Endothelial cell of umbilical vein (primary cell): ENCODE results near the gene PLN. TPM values are rescaled to one million over a fixed set of nuclear protein-coding genes. Genes with fewer than 3 reads are reported as not detected.
A peak's percentile ranks its signal among the peaks of the same experiment; 100 is the strongest.

Experiments used
- BruUV-seq: library from RNA; stranded (reverse); fragments of 400-500 nt; replicated peaks from 2 replicates; lab custom pipeline; 2021; lab: Mats Ljungman, UMichigan
- CTCF ChIA-PET: fragments of 300-600, 350-600 bp; sonication (Branson Sonifier 250); formaldehyde crosslinking; loops from one replicate; lab custom pipeline; 2021; ENCODE audit warnings: antibody characterized with exemption, inconsistent platforms; lab: Charles Lee
- POLR2A ChIA-PET: fragments of 300-600, 350-600 bp; sonication (Branson Sonifier 250); formaldehyde crosslinking; loops from one replicate; lab custom pipeline; 2021; ENCODE audit warnings: antibody characterized with exemption, inconsistent platforms; lab: Charles Lee
- DNase-seq: peaks from one replicate; pipeline ENCODE4 v3.0.0-alpha.2; 2011; ENCODE audit warnings: low read depth, low spot score
- FAIRE-seq: peaks from 2 replicates; lab custom pipeline; 2011; peaks lifted over from hg19 to GRCh38; lab: Jason Lieb, UNC
- H2AFZ ChIP-seq: 2 replicates; pipeline ENCODE4 v1.6.0; 2012; ENCODE audit warnings: low read depth, low read length, control low read depth, inconsistent platforms
- H3K27ac ChIP-seq: 2 replicates; pipeline ENCODE4 v1.5.1; 2011; ENCODE audit warnings: low read depth, mild to moderate bottlenecking, control low read depth, low read length, moderate library complexity; ENCODE audit not compliant: insufficient read depth
- H3K27me3 ChIP-seq, 2 experiments: 2 replicates each; pipeline versions ENCODE4 v1.6.0 to v1.6.1; 2011; ENCODE audit warnings: low read length in 2 of 2, mixed read lengths in 1 of 2; ENCODE audit not compliant: control insufficient read depth in 2 of 2, insufficient read depth in 2 of 2
- H3K36me3 ChIP-seq, 2 experiments: 2 replicates in 1 of 2; 3 replicates in 1 of 2; pipeline ENCODE4 v1.5.1; 2011; ENCODE audit warnings: low read length in 2 of 2, mild to moderate bottlenecking in 1 of 2, moderate library complexity in 1 of 2; ENCODE audit not compliant: control insufficient read depth in 2 of 2, insufficient read depth in 2 of 2; ENCODE audit errors: extremely low read depth in 1 of 2
- H3K4me1 ChIP-seq: 3 replicates; pipeline ENCODE4 v1.5.1; 2011; ENCODE audit warnings: mild to moderate bottlenecking, low read length; ENCODE audit not compliant: control insufficient read depth, insufficient read depth; ENCODE audit errors: extremely low read depth
- H3K4me2 ChIP-seq: 2 replicates; pipeline ENCODE4 v1.6.1; 2011; ENCODE audit warnings: low read length, control low read depth, mixed read lengths; ENCODE audit not compliant: insufficient read depth
- H3K4me3 ChIP-seq, 3 experiments: fragments of 200-600 bp in 1 of 3; sonication (generic), shearing (Covaris generic) in 1 of 3; replicated peaks in 1 of 3; 2 replicates each; pipeline ENCODE4 v1.5.1; 2011 to 2016; ENCODE audit warnings: control low read depth in 3 of 3, low read length in 3 of 3, mild to moderate bottlenecking in 2 of 3, inconsistent platforms in 1 of 3, low read depth in 1 of 3, moderate library complexity in 1 of 3; ENCODE audit not compliant: insufficient read depth in 1 of 3
- H3K79me2 ChIP-seq: 2 replicates; pipeline ENCODE4 v1.6.0; 2012; ENCODE audit warnings: low read length, inconsistent platforms; ENCODE audit not compliant: control insufficient read depth, insufficient read depth
- H3K9ac ChIP-seq: replicated peaks from 2 replicates; pipeline ENCODE3; 2011; ENCODE audit warnings: low read length, control low read depth; ENCODE audit not compliant: insufficient read depth; ENCODE audit errors: extremely low read depth
- H3K9me1 ChIP-seq: replicated peaks from 3 replicates; pipeline ENCODE4 v1.6.0; 2011; ENCODE audit warnings: mild to moderate bottlenecking, low read length; ENCODE audit not compliant: control insufficient read depth, insufficient read depth; ENCODE audit errors: extremely low read depth
- H3K9me3 ChIP-seq: replicated peaks from 2 replicates; pipeline ENCODE4 v1.5.1; 2012; ENCODE audit warnings: low read length, inconsistent platforms; ENCODE audit not compliant: control insufficient read depth, insufficient read depth
- H4K20me1 ChIP-seq: replicated peaks from 2 replicates; pipeline ENCODE3; 2011; ENCODE audit warnings: mild to moderate bottlenecking, low read length; ENCODE audit not compliant: control insufficient read depth, insufficient read depth; ENCODE audit errors: extremely low read depth
- CTCF ChIP-seq, 2 donors: IDR thresholded peaks; 1 replicate in 1 of 2; 2 replicates in 1 of 2; pipeline ENCODE4 v1.5.1; 2011; ENCODE audit warnings: low read length in 2 of 2, mild to moderate bottlenecking in 2 of 2, moderate library complexity in 2 of 2, control low read depth in 1 of 2, inconsistent platforms in 1 of 2, low read depth in 1 of 2; ENCODE audit not compliant: insufficient read depth in 1 of 2; ENCODE audit errors: extremely low read depth in 1 of 2
- EZH2 ChIP-seq: IDR thresholded peaks from 2 replicates; pipeline ENCODE4 v1.6.1; 2012; ENCODE audit warnings: borderline replicate concordance, low read depth, mild to moderate bottlenecking, moderate library complexity, low read length, inconsistent platforms; ENCODE audit not compliant: severe bottlenecking
- FOS ChIP-seq: IDR thresholded peaks from 2 replicates; pipeline ENCODE4 v1.6.1; 2011; ENCODE audit warnings: mild to moderate bottlenecking, low read length, moderate library complexity, borderline replicate concordance; ENCODE audit not compliant: insufficient read depth
- GATA2 ChIP-seq: IDR thresholded peaks from 2 replicates; pipeline ENCODE4 v1.7.0; 2011; ENCODE audit warnings: low read depth, mild to moderate bottlenecking, moderate library complexity, mixed read lengths, low read length; ENCODE audit not compliant: insufficient read length, insufficient read depth
- JUN ChIP-seq: IDR thresholded peaks from 2 replicates; pipeline ENCODE4 v1.6.1; 2011; ENCODE audit warnings: borderline replicate concordance, low read depth; ENCODE audit not compliant: insufficient read length, insufficient read depth
- MAX ChIP-seq: IDR thresholded peaks from 2 replicates; pipeline ENCODE4 v1.6.1; 2011; ENCODE audit not compliant: insufficient read depth, insufficient read length
- MYC ChIP-seq: IDR thresholded peaks from one replicate; pipeline ENCODE4 v1.6.1; 2011; ENCODE audit warnings: mild to moderate bottlenecking, low read depth, low read length
- POLR2A ChIP-seq: IDR thresholded peaks from 2 replicates; pipeline ENCODE4 v1.6.1; 2012; ENCODE audit warnings: low read depth, mild to moderate bottlenecking, control low read depth, low read length
- POLR2AphosphoS5 ChIP-seq: IDR thresholded peaks from 2 replicates; pipeline ENCODE4 v1.6.1; 2012; ENCODE audit warnings: low read depth, mild to moderate bottlenecking, control low read depth, low read length, moderate library complexity; ENCODE audit not compliant: insufficient read depth
- dilution Hi-C: fragments of 300-500 bp; cut with MboI; formaldehyde crosslinking; loops from one replicate; pipeline ENCODE4 v1.15.0; 2019; ENCODE audit warnings: low sequenced_read_pairs; ENCODE audit not compliant: extremely low pct_ligation_motif_present
- intact Hi-C: fragments of 100-400 bp; cut with micrococcal nuclease; formaldehyde crosslinking; loops from one replicate; pipeline ENCODE4 v1.10.0; 2022
- polyA plus RNA-seq, 4 experiments: library from polyadenylated mRNA; depleted of rRNA in 3 of 4; stranded (reverse) in 3 of 4; unstranded in 1 of 4; fragments of >200 nt; gene quantifications; 2 replicates each; pipeline versions ENCODE4 v1.2.1 to v1.2.3, GENCODE V29; 2011 to 2012; ENCODE audit warnings: missing spikeins in 1 of 4
- total RNA-seq: library from RNA; stranded (reverse); gene quantifications from 2 replicates; pipeline ENCODE4 v1.2.3, GENCODE V29; 2021

PLN gene
- total and polyA plus RNA-seq, 2 donors (not counting 3 experiments of a cell fraction or from before 2014, with no cell fraction given) = not detected

- intact Hi-C loops = no loop called here
- H3K4me3 ChIP-seq = no peak overlapping the region
- peak overlapping the region; percentile 35 for H3K4me2 ChIP-seq
- H3K27ac ChIP-seq = no peak overlapping the region
- H3K9me1 ChIP-seq = no peaks in the 10 kb centered on the region
- H4K20me1 ChIP-seq = no peaks in the 10 kb centered on the region
- peak; percentile 32 for DNase-seq
- dilution Hi-C loops = no loop called here
- H2AFZ ChIP-seq = no peak overlapping the region
- H3K79me2 ChIP-seq = peaks cover 12% of the 10 kb centered on the region
- ChIA-PET POLR2A (no interaction called here), CTCF (interaction anchor here (1.8 kb wide), 1 partner anchor 8 kb away, joined by 5 read pairs; no protein-coding TSS in a partner anchor)
- TF ChIP-seq EZH2 (no peak), GATA2 (no peak), POLR2AphosphoS5 (no peak), FOS (no peak), MAX (no peak), MYC (no peak), CTCF (IDR thresholded peaks at IDR 0.05; ENCODE audit: extremely low read depth in 1 of 2, insufficient read depth in 1 of 2, low read depth in 1 of 2, low read length in 2 of 2) (no peak), POLR2A (no peak), JUN (no peak)
- peaks cover 9% of the 10 kb centered on the region for H3K4me1 ChIP-seq
- H3K9ac ChIP-seq = no peak overlapping the region
- FAIRE-seq = no peak
- H3K36me3 ChIP-seq = no peaks in the 10 kb centered on the region
- no peaks in the 10 kb centered on the region for H3K9me3 ChIP-seq
- BruUV-seq = no TSS peak
- H3K27me3 ChIP-seq = no peaks in the 10 kb centered on the region
Observed at GRCh38 chr6:118589186-118589585, 41.1 kb downstream of the PLN start.
